GM23338 (cell line): ENCODE results near the gene TWIST2. TPM values are rescaled to one million over a fixed set of nuclear protein-coding genes. Genes with fewer than 3 reads are reported as not detected.

ENCODE experiments used
- ATAC-seq: fragments of 200-7000 bp; cut with Tn5 transposase; 3 replicates; pipeline ENCODE4 v1.9.1; 2020
- DNase-seq: peaks from one replicate; pipeline ENCODE4 v3.0.0-alpha.2; 2015; ENCODE audit warnings: low spot score
- H2AFZ ChIP-seq: fragments of 200-600 bp; sonication (generic); 2 replicates; pipeline ENCODE4 v1.8.0; 2016; ENCODE audit warnings: antibody characterized with exemption, mild to moderate bottlenecking, moderate library complexity
- H3F3A ChIP-seq: fragments of 200-600 bp; sonication (generic); replicated peaks from 2 replicates; pipeline ENCODE4 v1.8.0; 2017; ENCODE audit warnings: antibody characterized with exemption, mixed run types, low read depth
- H3K27ac ChIP-seq: fragments of 200-600 bp; sonication (generic); 2 replicates; pipeline ENCODE4 v1.6.1; 2016; ENCODE audit warnings: low read depth
- H3K27me3 ChIP-seq: fragments of 200-600 bp; sonication (generic); 2 replicates; pipeline ENCODE4 v1.8.0; 2016; ENCODE audit warnings: mild to moderate bottlenecking, mixed run types, moderate library complexity; ENCODE audit not compliant: insufficient read depth
- H3K36me3 ChIP-seq: fragments of 200-600 bp; sonication (generic); 2 replicates; pipeline ENCODE4 v1.8.0; 2016; ENCODE audit warnings: mild to moderate bottlenecking; ENCODE audit not compliant: insufficient read depth
- H3K4me1 ChIP-seq: fragments of 200-600 bp; sonication (generic); 2 replicates; pipeline ENCODE4 v1.8.0; 2016; ENCODE audit warnings: mild to moderate bottlenecking, moderate library complexity; ENCODE audit not compliant: insufficient read depth
- H3K4me2 ChIP-seq: fragments of 200-600 bp; sonication (generic); 2 replicates; pipeline ENCODE4 v1.7.1; 2017; ENCODE audit warnings: mixed run types
- H3K4me3 ChIP-seq: fragments of 200-600 bp; sonication (generic); 2 replicates; pipeline ENCODE4 v1.6.1; 2016; ENCODE audit warnings: mixed run types
- H3K79me2 ChIP-seq: fragments of 200-600 bp; sonication (generic); replicated peaks from 2 replicates; pipeline ENCODE4 v1.8.0; 2017; ENCODE audit warnings: mild to moderate bottlenecking; ENCODE audit not compliant: insufficient read depth
- H3K9me2 ChIP-seq: fragments of 200-600 bp; sonication (generic); 2 replicates; pipeline ENCODE4 v1.8.0; 2017; ENCODE audit not compliant: insufficient read depth
- H4K20me1 ChIP-seq: fragments of 200-600 bp; sonication (generic); replicated peaks from 2 replicates; pipeline ENCODE4 v1.8.0; 2017; ENCODE audit warnings: mild to moderate bottlenecking; ENCODE audit not compliant: insufficient read depth
- H3K27ac Mint-ChIP-seq: 2 replicates; pipeline ENCODE4 v1.8.0; 2020; ENCODE audit warnings: inconsistent platforms, mild to moderate bottlenecking, moderate library complexity, mixed read lengths
- H3K27me3 Mint-ChIP-seq: 3 replicates; pipeline ENCODE4 v1.8.0; 2022; ENCODE audit warnings: low read depth, mild to moderate bottlenecking, moderate library complexity, mixed read lengths, inconsistent platforms; ENCODE audit not compliant: insufficient read depth, poor library complexity
- H3K36me3 Mint-ChIP-seq: 3 replicates; pipeline ENCODE4 v1.8.0; 2021; ENCODE audit warnings: low read depth, mild to moderate bottlenecking, inconsistent platforms, moderate library complexity, mixed read lengths
- H3K4me1 Mint-ChIP-seq: 3 replicates; pipeline ENCODE4 v1.8.0; 2020; ENCODE audit warnings: mild to moderate bottlenecking, inconsistent platforms, mixed read lengths
- H3K4me3 Mint-ChIP-seq: 3 replicates; pipeline ENCODE4 v1.8.0; 2021; ENCODE audit warnings: moderate library complexity, mild to moderate bottlenecking, inconsistent platforms, mixed read lengths
- H3K9me3 Mint-ChIP-seq: 3 replicates; pipeline ENCODE4 v1.8.0; 2020; ENCODE audit warnings: moderate library complexity, mild to moderate bottlenecking, inconsistent platforms, mixed read lengths
- CREB1 ChIP-seq: fragments of 250-450 bp; sonication (Bioruptor Pico); IDR thresholded peaks from 2 replicates; pipeline ENCODE4 v1.5.0; 2020; ENCODE audit warnings: low read depth, mild to moderate bottlenecking, moderate library complexity
- CTCF ChIP-seq, 2 experiments: fragments of 200-600 bp in 1 of 2; sonication (generic) in 1 of 2; conservative IDR thresholded peaks; 2 replicates each; pipeline versions ENCODE4 v1.5.1 to v1.6.1; 2016 to 2017; ENCODE audit warnings: antibody characterized with exemption in 2 of 2, low read depth in 2 of 2, mild to moderate bottlenecking in 2 of 2, moderate library complexity in 1 of 2
- ETS1 ChIP-seq: IDR thresholded peaks from 2 replicates; pipeline ENCODE4 v1.6.1; 2016; ENCODE audit warnings: antibody characterized with exemption
- EZH2 ChIP-seq: fragments of 200-600 bp; sonication (generic); IDR thresholded peaks from one replicate; pipeline ENCODE4 v1.8.0; 2017; ENCODE audit warnings: antibody characterized with exemption, mild to moderate bottlenecking, low read depth; ENCODE audit not compliant: unreplicated experiment
- EZH2phosphoT487 ChIP-seq: fragments of 200-600 bp; sonication (generic); IDR thresholded peaks from one replicate; pipeline ENCODE4 v1.8.1; 2018; ENCODE audit warnings: antibody characterized with exemption; ENCODE audit not compliant: unreplicated experiment
- JUNB ChIP-seq: IDR thresholded peaks from one replicate; pipeline ENCODE4 v1.6.1; 2016; ENCODE audit warnings: antibody characterized with exemption; ENCODE audit not compliant: unreplicated experiment
- NANOG ChIP-seq: IDR thresholded peaks from 2 replicates; pipeline ENCODE4 v1.6.1; 2016; ENCODE audit warnings: antibody characterized with exemption, borderline replicate concordance
- POLR2AphosphoS5 ChIP-seq: IDR thresholded peaks from 2 replicates; pipeline ENCODE4 v1.6.1; 2016; ENCODE audit warnings: antibody characterized with exemption, low read depth
- STAT1 ChIP-seq: IDR thresholded peaks from one replicate; pipeline ENCODE4 v1.6.1; 2016; ENCODE audit warnings: antibody characterized with exemption; ENCODE audit not compliant: unreplicated experiment
- ZNF114 ChIP-seq: fragments of 250-450 bp; sonication (Bioruptor Pico); IDR thresholded peaks from 2 replicates; pipeline ENCODE4 v1.5.0; 2020; ENCODE audit warnings: mild to moderate bottlenecking, moderate library complexity
- ZNF331 ChIP-seq: fragments of 250-450 bp; sonication (Bioruptor Pico); IDR thresholded peaks from 2 replicates; pipeline ENCODE4 v1.5.0; 2020; ENCODE audit warnings: low read depth, mild to moderate bottlenecking, moderate library complexity
- ZNF462 ChIP-seq: fragments of 250-450 bp; sonication (Bioruptor Pico); IDR thresholded peaks from 2 replicates; pipeline ENCODE4 v1.5.0; 2020; ENCODE audit warnings: mild to moderate bottlenecking, moderate library complexity
- polyA plus RNA-seq: library from polyadenylated mRNA; unstranded; fragments of >200 nt; fragmentation: Nextera tagmentation; extraction: Ambion mirVana; gene quantifications from 2 replicates; pipeline ENCODE4 v1.2.1, GENCODE V29; 2016
- total RNA-seq: library from RNA; depleted of rRNA; stranded (reverse); fragments of >200 nt; shearing (Covaris generic); gene quantifications from 2 replicates; pipeline ENCODE4 v1.2.3, GENCODE V29; 2014
- TF ChIP-seq, protein P1 (sequence below): IDR thresholded peaks from one replicate; pipeline ENCODE4 v1.6.1; 2018; ENCODE audit warnings: antibody characterized with exemption; ENCODE audit not compliant: unreplicated experiment

TWIST2 gene
- total and polyA plus RNA-seq, 2 experiments from 2014 or later, result 7.0 to 12.5 TPM

DNA sequence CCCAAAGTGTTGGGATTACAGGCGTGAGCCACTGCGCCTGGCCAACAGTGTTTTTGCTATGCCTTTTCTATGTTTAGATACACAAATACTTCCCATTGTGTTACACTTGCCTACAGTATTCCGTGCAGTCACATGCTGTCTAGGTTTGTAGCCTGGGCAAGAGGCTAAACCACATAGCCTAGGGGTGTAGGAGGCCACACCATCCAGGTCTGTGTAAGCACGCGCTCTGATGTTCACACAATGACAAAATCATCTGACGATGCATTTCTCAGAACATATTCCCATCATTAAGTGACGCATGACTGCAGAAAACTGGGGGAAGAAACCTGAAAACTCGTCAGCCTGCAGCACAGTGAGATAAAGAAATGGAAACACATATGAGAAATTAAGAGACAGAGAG is 46.1 kb upstream of the TWIST2 start:
- no peaks in the 10 kb centered on the region for H3K9me3 Mint-ChIP-seq
- no peaks in the 10 kb centered on the region for H3K36me3 ChIP-seq
- no peaks in the 10 kb centered on the region for H3K4me1 Mint-ChIP-seq
- no peak overlapping the region for H3K27ac Mint-ChIP-seq
- H3K4me2 ChIP-seq, result no peak overlapping the region
- H2AFZ ChIP-seq, result no peak overlapping the region
- H3F3A ChIP-seq, result no peaks in the 10 kb centered on the region
- H3K79me2 ChIP-seq, result no peaks in the 10 kb centered on the region
- H3K27me3 Mint-ChIP-seq, result peaks cover 4% of the 10 kb centered on the region
- H3K9me2 ChIP-seq, result no peaks in the 10 kb centered on the region
- TF ChIP-seq STAT1 (no peak), ZNF331 (CRISPR knock-in tag) (no peak), POLR2AphosphoS5 (no peak), EZH2 (no peak), ZNF462 (no peak), EZH2phosphoT487 (no peak), ZNF114 (CRISPR knock-in tag) (no peak), CTCF (conservative IDR thresholded peaks at IDR 0.05; ENCODE audit: low read depth in 2 of 2) (no peak), NANOG (no peak), ETS1 (no peak), JUNB (no peak), CREB1 (CRISPR knock-in tag) (no peak)
- TF ChIP-seq, protein P1, sequence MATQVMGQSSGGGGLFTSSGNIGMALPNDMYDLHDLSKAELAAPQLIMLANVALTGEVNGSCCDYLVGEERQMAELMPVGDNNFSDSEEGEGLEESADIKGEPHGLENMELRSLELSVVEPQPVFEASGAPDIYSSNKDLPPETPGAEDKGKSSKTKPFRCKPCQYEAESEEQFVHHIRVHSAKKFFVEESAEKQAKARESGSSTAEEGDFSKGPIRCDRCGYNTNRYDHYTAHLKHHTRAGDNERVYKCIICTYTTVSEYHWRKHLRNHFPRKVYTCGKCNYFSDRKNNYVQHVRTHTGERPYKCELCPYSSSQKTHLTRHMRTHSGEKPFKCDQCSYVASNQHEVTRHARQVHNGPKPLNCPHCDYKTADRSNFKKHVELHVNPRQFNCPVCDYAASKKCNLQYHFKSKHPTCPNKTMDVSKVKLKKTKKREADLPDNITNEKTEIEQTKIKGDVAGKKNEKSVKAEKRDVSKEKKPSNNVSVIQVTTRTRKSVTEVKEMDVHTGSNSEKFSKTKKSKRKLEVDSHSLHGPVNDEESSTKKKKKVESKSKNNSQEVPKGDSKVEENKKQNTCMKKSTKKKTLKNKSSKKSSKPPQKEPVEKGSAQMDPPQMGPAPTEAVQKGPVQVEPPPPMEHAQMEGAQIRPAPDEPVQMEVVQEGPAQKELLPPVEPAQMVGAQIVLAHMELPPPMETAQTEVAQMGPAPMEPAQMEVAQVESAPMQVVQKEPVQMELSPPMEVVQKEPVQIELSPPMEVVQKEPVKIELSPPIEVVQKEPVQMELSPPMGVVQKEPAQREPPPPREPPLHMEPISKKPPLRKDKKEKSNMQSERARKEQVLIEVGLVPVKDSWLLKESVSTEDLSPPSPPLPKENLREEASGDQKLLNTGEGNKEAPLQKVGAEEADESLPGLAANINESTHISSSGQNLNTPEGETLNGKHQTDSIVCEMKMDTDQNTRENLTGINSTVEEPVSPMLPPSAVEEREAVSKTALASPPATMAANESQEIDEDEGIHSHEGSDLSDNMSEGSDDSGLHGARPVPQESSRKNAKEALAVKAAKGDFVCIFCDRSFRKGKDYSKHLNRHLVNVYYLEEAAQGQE, result no peak
- no peaks in the 10 kb centered on the region for H4K20me1 ChIP-seq
- no peak overlapping the region for H3K4me3 ChIP-seq
- no peaks in the 10 kb centered on the region for H3K4me1 ChIP-seq
- ATAC-seq (no peak), DNase-seq (no peak)
- no peaks in the 10 kb centered on the region for H3K36me3 Mint-ChIP-seq
- no peak overlapping the region for H3K27ac ChIP-seq
- no peaks in the 10 kb centered on the region for H3K27me3 ChIP-seq
- H3K4me3 Mint-ChIP-seq, result no peak overlapping the region
